Ectodermal cell (in vitro differentiated cells): ENCODE data around the gene GAL3ST3.
"Not testable (repeated sequence)": the region's sequence is repeated elsewhere in the genome, so short reads cannot be mapped to it uniquely, and the experiment has no call there.

Experiments used
- H3K27ac ChIP-seq: 2 replicates; pipeline ENCODE4 v1.7.0; 2013; ENCODE audit warnings: mild to moderate bottlenecking, low read depth, low read length; ENCODE audit not compliant: insufficient read depth, poor library complexity, severe bottlenecking
- H3K27me3 ChIP-seq: 2 replicates; pipeline ENCODE4 v1.7.0; 2013; ENCODE audit warnings: mild to moderate bottlenecking, low read length; ENCODE audit not compliant: insufficient read depth, control insufficient read depth, poor library complexity, severe bottlenecking
- H3K36me3 ChIP-seq: one replicate; pipeline ENCODE4 v1.7.0; 2013; ENCODE audit warnings: low read length; ENCODE audit not compliant: control insufficient read depth, insufficient read depth
- H3K4me1 ChIP-seq: one replicate; pipeline ENCODE4 v1.7.0; 2013; ENCODE audit warnings: low read length; ENCODE audit not compliant: control insufficient read depth, insufficient read depth
- H3K4me3 ChIP-seq: 2 replicates; pipeline ENCODE4 v1.7.0; 2013; ENCODE audit warnings: low read depth, low read length, control low read depth; ENCODE audit not compliant: insufficient read depth
- H3K9me3 ChIP-seq: 2 replicates; pipeline ENCODE4 v1.7.0; 2013; ENCODE audit warnings: mild to moderate bottlenecking, low read length, moderate library complexity; ENCODE audit not compliant: control insufficient read depth
- WGBS, 2 experiments: methylation state at CpG; one replicate each; pipeline ENCODE4 v1.1.7; 2013; ENCODE audit warnings: missing lambda C conversion rate in 2 of 2; 5-methylcytosine and 5-hydroxymethylcytosine counted together

Gene GAL3ST3

DNA sequence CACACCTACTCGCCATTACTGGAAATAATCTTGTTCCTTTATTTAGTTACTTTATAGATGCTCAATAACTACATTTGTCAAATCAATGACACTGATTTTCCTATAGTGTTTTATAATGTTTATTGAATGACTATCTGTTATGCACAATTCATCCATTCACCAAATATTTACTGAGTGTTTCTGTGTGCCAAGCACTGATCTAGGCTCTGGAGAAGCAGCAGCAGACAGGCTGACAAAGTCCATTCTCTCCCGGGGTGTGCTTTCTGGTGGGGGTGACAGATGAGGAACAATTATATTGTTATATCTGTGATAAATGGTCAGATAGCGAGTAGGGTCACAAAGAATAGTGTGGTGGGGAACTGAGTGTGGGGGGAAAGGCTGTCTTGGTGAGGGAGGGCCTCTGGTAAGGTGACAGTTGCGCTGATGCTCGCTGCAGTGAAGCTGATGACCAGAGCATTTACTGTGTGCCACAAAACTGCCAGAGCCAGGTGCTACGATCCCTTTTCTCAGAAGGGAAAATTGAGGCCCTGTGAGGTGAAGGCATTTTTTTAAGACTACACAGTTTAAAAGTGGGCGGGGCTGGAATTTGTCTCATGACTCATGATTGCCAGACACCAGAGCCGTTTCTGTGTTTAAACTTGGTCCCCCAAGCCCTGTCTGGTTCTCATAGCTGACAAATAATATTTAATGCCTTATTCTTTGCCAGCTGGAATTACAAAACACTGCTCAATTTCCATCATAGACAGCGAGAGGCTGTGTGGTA, 31.3 kb upstream of the GAL3ST3 start:
- Histone ChIP-seq H3K4me1 (peaks cover 2% of the 10 kb centered on the region), H3K9me3 (no peaks in the 10 kb centered on the region), H3K4me3 (no peak overlapping the region), H3K27ac (no peak overlapping the region), H3K27me3 (no peaks in the 10 kb centered on the region), H3K36me3 (no peaks in the 10 kb centered on the region)
- WGBS, 2 experiments = 92 to 93% methylated on average over 7 to 8 of the region's 9 CpGs

DNA sequence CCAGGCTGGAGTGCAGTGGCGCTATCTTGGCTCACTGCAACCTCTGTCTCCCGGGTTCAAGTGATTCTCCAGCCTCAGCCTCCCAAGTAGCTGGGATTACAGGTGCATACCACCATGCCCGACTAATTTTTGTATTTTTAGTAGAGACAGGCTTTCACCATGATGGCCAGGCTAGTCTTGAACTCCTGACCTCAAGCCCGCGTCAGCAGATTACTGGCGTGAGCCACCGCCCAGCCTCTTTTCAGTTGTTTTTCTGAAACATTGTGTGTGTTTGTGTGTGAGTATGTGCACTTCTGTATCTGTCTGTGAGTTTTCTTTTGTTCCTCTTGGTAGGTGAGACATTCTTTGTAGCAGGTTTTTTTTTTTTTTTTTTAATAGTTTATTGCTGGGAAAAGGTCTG, 30.0 kb upstream of the GAL3ST3 start:
- not testable (repeated sequence) for H3K36me3 ChIP-seq, H3K27ac ChIP-seq

DNA sequence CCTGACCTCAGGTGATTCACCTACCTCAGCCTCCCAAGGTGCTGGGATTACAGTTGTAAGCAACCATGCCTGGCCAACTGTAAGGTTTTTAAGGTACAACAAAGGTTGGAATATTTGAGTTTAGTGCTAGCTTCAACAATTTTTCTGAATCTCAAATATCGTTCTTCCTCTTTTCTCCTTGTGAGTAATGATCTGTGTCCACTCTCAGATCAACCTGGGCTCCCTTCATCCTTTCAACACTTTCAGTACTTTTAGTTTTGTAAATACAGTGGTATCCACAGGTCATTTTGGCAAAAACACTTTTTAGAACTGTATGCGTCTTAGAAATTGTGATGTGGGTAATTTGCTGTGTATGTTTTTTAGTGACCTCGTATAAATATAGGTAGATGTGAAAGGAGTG, 29.0 kb upstream of the GAL3ST3 start:
- WGBS, 2 experiments = 96 to 100% methylated on average over 3 of the region's 3 CpGs
- Histone ChIP-seq H3K36me3 (no peaks in the 10 kb centered on the region), H3K27ac (no peak overlapping the region)

More for the DNA sequence above, 30.0 kb upstream of the GAL3ST3 start:
- H3K9me3 ChIP-seq, H3K27me3 ChIP-seq, H3K4me1 ChIP-seq, H3K4me3 ChIP-seq: not testable (repeated sequence)
- WGBS, 2 experiments = 94 to 98% methylated on average over 7 of the region's 7 CpGs

DNA sequence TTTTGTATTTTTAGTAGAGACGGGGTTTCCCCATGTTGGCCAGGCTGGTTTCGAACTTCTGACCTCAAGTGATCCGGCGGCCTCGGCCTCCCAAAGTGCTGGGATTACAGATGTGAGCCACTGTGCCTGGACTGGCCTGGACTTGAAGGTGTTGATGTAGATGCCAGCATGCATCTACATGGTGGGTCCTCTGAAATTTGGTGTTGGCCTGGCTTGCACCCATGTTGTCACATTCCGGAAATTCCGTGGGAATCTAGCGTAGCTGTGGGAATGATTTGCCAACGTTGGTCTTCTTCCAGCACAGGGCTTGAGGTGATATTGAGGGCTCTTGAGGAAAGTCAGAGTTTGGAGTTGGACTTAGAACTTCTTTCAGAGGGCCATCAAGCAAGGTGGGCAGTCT, 27.6 kb upstream of the GAL3ST3 start:
- Histone ChIP-seq H3K27ac (no peak overlapping the region), H3K4me1 (peaks cover 2% of the 10 kb centered on the region), H3K36me3 (no peaks in the 10 kb centered on the region), H3K9me3 (no peaks in the 10 kb centered on the region), H3K27me3 (no peaks in the 10 kb centered on the region), H3K4me3 (no peak overlapping the region)
- WGBS, 2 experiments = 90 to 93% methylated on average over 9 of the region's 9 CpGs

More for the DNA sequence above, 29.0 kb upstream of the GAL3ST3 start:
- Histone ChIP-seq H3K27me3 (no peaks in the 10 kb centered on the region), H3K9me3 (no peaks in the 10 kb centered on the region), H3K4me3 (no peak overlapping the region), H3K4me1 (peaks cover 2% of the 10 kb centered on the region)

DNA sequence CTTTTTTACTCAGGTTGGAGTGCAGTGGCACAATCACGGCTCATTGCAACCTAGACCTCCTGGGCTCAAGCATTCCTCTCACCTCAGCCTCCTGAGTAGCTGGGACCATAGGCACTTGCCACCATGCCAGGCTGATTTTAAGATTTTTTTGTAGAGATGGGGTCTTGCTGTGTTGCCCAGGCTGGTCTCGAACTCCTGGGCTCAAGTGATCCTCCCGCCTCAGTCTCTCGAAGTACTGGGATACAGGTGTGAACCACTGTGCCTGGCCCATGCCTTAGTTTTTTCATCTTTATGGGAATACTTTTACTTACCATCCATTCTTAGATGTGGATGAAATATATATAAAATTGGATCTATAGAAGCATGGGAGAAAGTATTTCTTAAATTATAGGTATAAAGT, 26.3 kb upstream of the GAL3ST3 start:
- 92 to 95% methylated on average over 4 of the region's 4 CpGs for WGBS, 2 experiments
- Histone ChIP-seq H3K36me3 (no peaks in the 10 kb centered on the region), H3K9me3 (no peaks in the 10 kb centered on the region)

DNA sequence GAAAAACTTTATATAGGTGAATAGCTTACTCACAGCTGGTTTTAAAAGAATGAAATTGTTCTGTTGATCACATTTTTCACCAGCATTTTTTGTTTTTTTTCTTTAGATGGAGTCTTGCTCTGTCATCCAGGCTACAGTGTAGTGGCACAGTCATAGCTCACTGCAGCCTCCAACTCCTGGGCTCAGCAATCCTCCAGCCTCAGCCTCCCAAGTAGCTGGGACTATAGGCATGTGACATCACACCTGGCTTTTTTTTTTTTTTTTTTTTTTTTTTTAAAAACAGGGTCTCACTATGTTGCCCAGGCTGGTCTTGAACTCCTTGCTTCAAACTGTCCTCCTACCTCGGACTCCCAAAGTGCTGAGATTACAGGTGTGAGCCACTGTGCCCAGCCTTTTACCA, 24.7 kb upstream of the GAL3ST3 start:
- Histone ChIP-seq H3K27me3 (no peaks in the 10 kb centered on the region), H3K4me3 (no peak overlapping the region), H3K27ac (no peak overlapping the region), H3K9me3 (no peaks in the 10 kb centered on the region), H3K4me1 (peaks cover 4% of the 10 kb centered on the region), H3K36me3 (peaks cover 4% of the 10 kb centered on the region)
- WGBS, 2 experiments = 70 to 100% methylated on average over 1 of the region's 1 CpG

More for the DNA sequence above, 26.3 kb upstream of the GAL3ST3 start:
- Histone ChIP-seq H3K27me3 (no peaks in the 10 kb centered on the region), H3K4me3 (no peak overlapping the region), H3K27ac (no peak overlapping the region), H3K4me1 (no peaks in the 10 kb centered on the region)

DNA sequence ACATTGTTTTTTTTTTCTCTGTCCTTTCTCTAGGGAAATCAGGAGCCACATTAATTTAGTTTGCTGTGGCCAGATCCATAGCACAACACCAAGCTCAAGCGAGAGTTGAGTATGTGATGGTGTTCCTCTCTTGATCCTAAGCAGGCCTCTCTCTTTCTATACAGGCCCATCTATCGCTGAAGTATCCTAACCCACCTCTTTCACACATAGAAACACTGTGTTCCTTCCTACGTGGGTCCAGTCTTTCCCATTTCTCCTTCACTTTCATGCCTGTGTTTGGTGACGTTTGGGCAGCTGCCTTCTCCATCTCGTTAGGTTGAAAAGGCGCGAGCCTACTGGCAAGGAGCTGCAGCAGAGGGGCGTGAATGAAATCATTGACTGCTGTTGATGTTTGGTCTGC, 23.6 kb upstream of the GAL3ST3 start:
- Histone ChIP-seq H3K27ac (no peak overlapping the region), H3K27me3 (no peaks in the 10 kb centered on the region), H3K9me3 (no peaks in the 10 kb centered on the region), H3K4me1 (peaks cover 8% of the 10 kb centered on the region), H3K36me3 (peaks cover 9% of the 10 kb centered on the region), H3K4me3 (no peak overlapping the region)
- WGBS, 2 experiments = 91 to 95% methylated on average over 8 of the region's 8 CpGs

DNA sequence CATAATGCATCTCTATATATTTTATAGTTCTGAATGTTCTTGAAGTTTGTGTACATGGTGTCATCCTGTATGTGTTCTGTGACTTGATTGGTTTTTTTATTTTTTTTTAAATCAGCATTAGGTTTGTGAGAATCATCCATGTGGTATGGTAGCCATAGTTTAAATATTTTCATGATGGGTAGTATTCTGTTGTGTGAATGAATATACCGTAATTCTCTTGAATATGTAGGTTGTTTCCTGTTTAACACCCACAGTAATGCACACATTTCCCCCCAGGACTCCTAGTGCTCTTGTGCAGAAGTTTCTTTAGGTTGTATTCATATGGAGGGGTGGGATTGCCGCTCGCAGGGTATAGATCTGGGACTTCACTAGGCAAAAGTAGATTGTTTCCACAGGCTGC, 23.1 kb upstream of the GAL3ST3 start:
- Histone ChIP-seq H3K4me3 (no peak overlapping the region), H3K27ac (no peak overlapping the region), H3K4me1 (peaks cover 8% of the 10 kb centered on the region), H3K9me3 (no peaks in the 10 kb centered on the region), H3K36me3 (peaks cover 14% of the 10 kb centered on the region), H3K27me3 (no peaks in the 10 kb centered on the region)
- 93 to 100% methylated on average over 3 of the region's 3 CpGs for WGBS, 2 experiments

DNA sequence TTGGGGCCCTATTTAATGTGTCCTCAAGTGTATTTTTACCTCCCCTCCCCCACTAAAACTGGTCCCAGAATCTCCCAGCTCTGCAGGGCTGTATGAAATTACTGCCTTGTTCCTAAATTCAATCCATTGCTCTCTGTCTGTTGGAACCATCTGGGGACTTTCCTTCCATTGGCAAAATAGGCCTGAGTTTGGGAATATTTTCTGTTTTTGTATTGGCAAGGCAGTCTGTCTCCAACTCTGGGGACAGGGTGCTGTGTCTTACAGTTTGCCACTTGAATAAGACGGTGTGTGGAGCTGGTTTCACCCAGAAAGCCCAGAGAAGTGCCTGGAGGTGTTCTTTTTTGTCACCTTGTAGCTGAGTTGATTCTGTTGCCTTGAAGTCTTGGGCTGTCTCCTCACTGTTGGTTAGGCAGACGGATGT, 22.4 kb upstream of the GAL3ST3 start:
- Histone ChIP-seq H3K9me3 (no peaks in the 10 kb centered on the region), H3K27me3 (no peaks in the 10 kb centered on the region), H3K27ac (no peak overlapping the region), H3K4me1 (peaks cover 8% of the 10 kb centered on the region), H3K36me3 (peaks cover 21% of the 10 kb centered on the region), H3K4me3 (peak overlapping the region; percentile 78)
- 71 to 74% methylated on average over 2 of the region's 2 CpGs for WGBS, 2 experiments

DNA sequence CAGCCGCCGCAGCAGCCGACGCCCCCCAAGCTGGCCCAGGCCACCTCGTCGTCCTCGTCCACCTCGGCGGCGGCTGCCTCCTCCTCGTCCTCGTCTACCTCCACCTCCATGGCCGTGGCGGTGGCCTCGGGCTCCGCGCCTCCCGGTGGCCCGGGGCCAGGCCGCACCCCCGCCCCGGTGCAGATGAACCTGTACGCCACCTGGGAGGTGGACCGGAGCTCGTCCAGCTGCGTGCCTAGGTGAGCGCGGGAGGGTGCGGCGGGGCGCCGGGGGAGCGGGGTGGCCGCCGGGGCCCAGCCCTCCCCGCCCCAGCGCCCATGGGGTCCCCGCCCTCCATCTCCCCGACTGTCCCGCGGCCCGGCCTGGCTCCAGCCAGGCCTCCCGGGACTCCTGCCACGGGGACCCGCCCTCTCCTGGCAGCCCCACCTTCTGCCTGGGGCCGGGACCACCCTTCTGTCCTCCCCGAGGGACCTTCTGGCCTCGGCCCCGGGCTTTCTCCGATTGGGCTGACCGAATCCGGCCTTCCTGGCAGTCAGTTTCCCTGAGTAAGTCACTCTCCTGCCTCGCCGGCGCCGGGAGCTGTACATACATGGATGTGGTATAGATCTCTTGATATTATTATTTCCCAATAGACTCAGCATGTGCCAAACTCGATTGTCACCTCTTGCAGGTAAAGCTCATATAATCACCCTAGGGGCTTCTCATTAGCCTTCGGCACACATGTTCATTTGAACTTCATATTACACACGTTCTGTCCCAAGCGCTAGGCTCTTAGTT, 21.8 kb upstream of the GAL3ST3 start:
- WGBS, 2 experiments = 4 to 5% methylated on average over 56 to 60 of the region's 60 CpGs
- H3K27ac ChIP-seq = no peak overlapping the region

More for the DNA sequence above, 21.8 kb upstream of the GAL3ST3 start:
- H3K27me3 ChIP-seq = no peaks in the 10 kb centered on the region
- peak overlapping the region; percentile 78 for H3K4me3 ChIP-seq
- peaks cover 8% of the 10 kb centered on the region for H3K4me1 ChIP-seq
- H3K36me3 ChIP-seq = peaks cover 27% of the 10 kb centered on the region
- H3K9me3 ChIP-seq = no peaks in the 10 kb centered on the region
